ENCODE data around the gene TNFRSF8. TPM values are rescaled to one million over a fixed set of nuclear protein-coding genes. Genes with fewer than 3 reads are reported as not detected.
A peak's percentile ranks its signal among the peaks of the same experiment; 100 is the strongest.

Gene TNFRSF8
- total RNA-seq, 1 donor from 2014 or later: 65.0 TPM

DNA sequence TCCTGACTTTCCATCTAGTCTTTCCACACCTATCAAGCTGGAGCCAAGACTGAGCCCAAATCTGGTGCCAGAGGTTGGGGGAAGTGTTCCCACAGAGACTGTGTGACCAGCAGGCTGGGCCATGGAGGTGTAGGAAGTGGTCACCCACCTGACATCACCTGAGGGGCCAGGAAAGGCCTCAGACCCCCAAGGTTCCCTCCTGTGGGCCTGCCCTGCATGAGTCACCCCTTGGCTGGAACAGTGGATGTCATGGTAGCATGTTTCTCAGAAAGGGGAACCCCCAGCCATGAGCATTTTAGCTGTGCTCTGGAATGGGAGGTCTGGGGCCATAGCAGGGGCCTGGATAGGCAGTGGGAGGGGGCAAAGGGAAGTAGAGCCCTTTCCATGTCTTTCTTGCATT, 5.7 kb upstream of the TNFRSF8 start:
- DNase-seq (ENCODE audit: low spot score): no peak
- H3K4me3 Mint-ChIP-seq (ENCODE audit: low read depth): no peak overlapping the region
- H3K9me3 Mint-ChIP-seq: no peaks in the 10 kb centered on the region
- no peaks in the 10 kb centered on the region for H3K27me3 Mint-ChIP-seq (ENCODE audit: low read depth)
- peaks cover 69% of the 10 kb centered on the region for H3K4me1 Mint-ChIP-seq (ENCODE audit: low read depth)
- intact Hi-C loops (cut with micrococcal nuclease): loop anchor here (1.0 kb wide), 1 partner anchor 11 kb away; no protein-coding TSS in a partner anchor
- no peaks in the 10 kb centered on the region for H3K36me3 Mint-ChIP-seq (ENCODE audit: low read depth)
- H3K27ac Mint-ChIP-seq: peak overlapping the region; percentile 75

- peaks cover 67% of the 10 kb centered on the region for H3K4me1 Mint-ChIP-seq (ENCODE audit: low read depth)
- intact Hi-C loops (cut with micrococcal nuclease): loop anchor here (1.0 kb wide), 1 partner anchor 10 kb away; no protein-coding TSS in a partner anchor
- H3K4me3 Mint-ChIP-seq (ENCODE audit: low read depth): no peak overlapping the region
- no peak overlapping the region for H3K27ac Mint-ChIP-seq
- H3K36me3 Mint-ChIP-seq (ENCODE audit: low read depth): no peaks in the 10 kb centered on the region
- no peak for DNase-seq (ENCODE audit: low spot score)
- no peaks in the 10 kb centered on the region for H3K27me3 Mint-ChIP-seq (ENCODE audit: low read depth)
- H3K9me3 Mint-ChIP-seq: no peaks in the 10 kb centered on the region
Observed at GRCh38 chr1:12057940-12058687, 5.0 kb upstream of the TNFRSF8 start.

DNA sequence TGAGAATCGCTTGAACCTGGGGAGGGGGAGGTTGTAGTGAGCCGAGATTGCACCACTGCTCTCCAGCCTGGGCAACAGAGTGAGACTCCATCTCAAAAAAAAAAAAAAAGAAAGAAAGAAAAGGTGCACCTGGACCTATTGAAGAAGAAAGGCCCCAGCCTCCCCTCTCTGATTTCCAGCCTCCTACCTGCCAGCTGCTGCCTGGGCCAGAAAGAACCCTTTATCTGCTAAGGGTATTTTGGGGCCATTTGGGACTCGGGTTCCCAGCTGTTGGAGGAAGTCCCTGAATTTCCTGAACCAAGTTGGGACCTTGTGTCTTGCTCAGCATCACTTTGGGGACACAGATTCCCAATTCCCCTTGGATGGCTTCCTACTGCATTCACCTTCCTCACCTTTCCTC, 3.9 kb upstream of the TNFRSF8 start:
- Mint-ChIP-seq H3K27ac (no peak overlapping the region), H3K4me1 (ENCODE audit: low read depth) (peaks cover 63% of the 10 kb centered on the region), H3K9me3 (no peaks in the 10 kb centered on the region), H3K27me3 (ENCODE audit: low read depth) (no peaks in the 10 kb centered on the region), H3K4me3 (ENCODE audit: low read depth) (no peak overlapping the region), H3K36me3 (ENCODE audit: low read depth) (peaks cover 5% of the 10 kb centered on the region)
- DNase-seq (ENCODE audit: low spot score): no peak
- intact Hi-C loops (cut with micrococcal nuclease): no loop called here

- Mint-ChIP-seq H3K4me3 (ENCODE audit: low read depth) (peak overlapping the region; percentile 1), H3K36me3 (ENCODE audit: low read depth) (peaks cover 12% of the 10 kb centered on the region), H3K4me1 (ENCODE audit: low read depth) (peaks cover 62% of the 10 kb centered on the region), H3K9me3 (no peaks in the 10 kb centered on the region), H3K27ac (peak overlapping the region; percentile 44), H3K27me3 (ENCODE audit: low read depth) (no peaks in the 10 kb centered on the region)
- intact Hi-C loops (cut with micrococcal nuclease): loop anchor here (2.0 to 10.0 kb wide), 3 partner anchors 13 to 455 kb away; no protein-coding TSS in a partner anchor
- DNase-seq (ENCODE audit: low spot score): no peak
Observed at GRCh38 chr1:12059722-12060464, 3.2 kb upstream of the TNFRSF8 start.

DNA sequence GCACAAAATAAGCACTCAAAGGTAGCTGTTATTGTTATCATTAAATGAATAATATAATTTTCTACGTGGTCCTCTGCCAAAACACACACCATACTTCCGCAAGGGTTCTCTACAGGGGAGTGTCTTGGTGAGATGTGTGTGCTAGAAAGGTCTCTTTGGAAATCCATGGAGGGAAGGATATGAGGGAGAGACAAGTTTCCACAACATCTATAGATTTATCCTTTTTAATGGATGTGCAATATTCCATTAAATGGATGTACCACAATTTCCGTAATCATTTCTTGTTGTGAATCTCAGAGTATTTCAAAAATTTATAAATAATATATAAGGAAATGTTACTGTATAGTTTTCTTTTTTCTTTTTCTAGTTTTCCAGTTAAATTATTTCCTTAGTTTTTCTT, 2.6 kb upstream of the TNFRSF8 start:
- DNase-seq (ENCODE audit: low spot score): no peak
- Mint-ChIP-seq H3K9me3 (no peaks in the 10 kb centered on the region), H3K36me3 (ENCODE audit: low read depth) (peaks cover 12% of the 10 kb centered on the region), H3K27ac (no peak overlapping the region), H3K27me3 (ENCODE audit: low read depth) (no peaks in the 10 kb centered on the region), H3K4me3 (ENCODE audit: low read depth) (no peak overlapping the region), H3K4me1 (ENCODE audit: low read depth) (peaks cover 59% of the 10 kb centered on the region)
- intact Hi-C loops (cut with micrococcal nuclease): loop anchor here (2.0 to 10.0 kb wide), 3 partner anchors 14 to 454 kb away; no protein-coding TSS in a partner anchor

GRCh38 chr1:12064073-12064969, 1.2 kb downstream of the TNFRSF8 start:
- Mint-ChIP-seq H3K9me3 (no peaks in the 10 kb centered on the region), H3K4me3 (ENCODE audit: low read depth) (peak overlapping the region; percentile 89), H3K36me3 (ENCODE audit: low read depth) (peaks cover 35% of the 10 kb centered on the region), H3K27me3 (ENCODE audit: low read depth) (no peaks in the 10 kb centered on the region), H3K4me1 (ENCODE audit: low read depth) (peaks cover 54% of the 10 kb centered on the region), H3K27ac (peak overlapping the region; percentile 50)
- no peak for DNase-seq (ENCODE audit: low spot score)
- intact Hi-C loops (cut with micrococcal nuclease): loop anchor here (10.0 kb wide), 2 partner anchors 370 to 450 kb away; no protein-coding TSS in a partner anchor

- H3K36me3 Mint-ChIP-seq (ENCODE audit: low read depth): peaks cover 50% of the 10 kb centered on the region
Observed at GRCh38 chr1:12065872-12066271, 2.8 kb downstream of the TNFRSF8 start.

DNA sequence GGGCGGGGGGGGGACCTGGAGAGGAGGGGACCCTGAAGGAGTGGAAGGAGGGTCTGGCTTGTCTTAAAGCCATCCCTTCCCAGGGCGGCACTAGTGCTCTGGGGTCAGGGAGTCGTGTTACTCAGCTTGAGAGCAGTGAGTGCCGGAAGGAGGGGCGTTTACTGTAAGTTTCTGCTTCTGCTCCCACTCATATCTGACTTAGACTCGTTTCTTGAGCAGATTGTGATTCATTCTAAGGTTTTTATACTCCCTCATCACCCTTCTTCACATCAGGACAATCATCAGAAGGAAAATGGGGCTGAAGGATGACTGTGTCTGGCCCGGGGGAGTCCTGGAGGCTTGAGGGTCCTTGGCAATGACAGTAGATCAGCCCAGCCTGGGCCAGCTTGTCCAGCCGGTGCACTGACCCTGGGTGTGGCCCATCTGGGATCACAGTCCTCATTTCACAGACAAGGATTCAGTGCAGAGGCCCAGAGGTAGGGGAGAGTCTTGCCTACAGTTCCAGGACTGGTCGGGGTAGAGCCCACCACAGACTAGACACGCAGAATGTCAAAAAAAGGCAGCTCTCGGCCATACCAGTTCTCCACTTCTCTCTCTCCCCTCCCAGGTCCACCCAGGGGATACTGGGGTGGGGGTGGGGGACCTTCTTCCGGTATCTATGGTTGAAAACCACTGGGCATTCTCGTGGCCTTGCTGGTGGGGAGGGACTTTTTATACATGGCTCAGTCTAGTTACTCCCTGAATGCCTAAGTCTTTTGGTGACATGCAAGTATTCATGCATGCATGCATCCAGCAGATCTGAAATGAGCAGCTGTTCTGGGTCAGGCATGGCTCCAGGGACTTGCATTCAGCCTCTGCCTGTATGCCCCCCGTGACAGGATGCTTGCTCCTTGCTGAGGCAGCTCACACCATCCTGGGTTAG, 5.1 kb downstream of the TNFRSF8 start:
- no peaks in the 10 kb centered on the region for H3K9me3 Mint-ChIP-seq
- H3K27ac Mint-ChIP-seq: peak overlapping the region; percentile 94
- H3K27me3 Mint-ChIP-seq (ENCODE audit: low read depth): no peaks in the 10 kb centered on the region

More at GRCh38 chr1:12065872-12066271, 2.8 kb downstream of the TNFRSF8 start:
- no peaks in the 10 kb centered on the region for H3K9me3 Mint-ChIP-seq
- no peaks in the 10 kb centered on the region for H3K27me3 Mint-ChIP-seq (ENCODE audit: low read depth)
- no peak for DNase-seq (ENCODE audit: low spot score)
- peak overlapping the region; percentile 74 for H3K4me3 Mint-ChIP-seq (ENCODE audit: low read depth)
- intact Hi-C loops (cut with micrococcal nuclease): loop anchor here (5.0 to 10.0 kb wide), 4 partner anchors 91 to 449 kb away; no protein-coding TSS in a partner anchor
- peak overlapping the region; percentile 83 for H3K27ac Mint-ChIP-seq
- H3K4me1 Mint-ChIP-seq (ENCODE audit: low read depth): peaks cover 60% of the 10 kb centered on the region

GRCh38 chr1:12069623-12070244, 6.6 kb downstream of the TNFRSF8 start:
- intact Hi-C loops (cut with micrococcal nuclease): loop anchor here (5.0 to 10.0 kb wide), 4 partner anchors 88 to 445 kb away; no protein-coding TSS in a partner anchor
- H3K27me3 Mint-ChIP-seq (ENCODE audit: low read depth): no peaks in the 10 kb centered on the region
- peak overlapping the region; percentile 72 for H3K4me3 Mint-ChIP-seq (ENCODE audit: low read depth)
- H3K36me3 Mint-ChIP-seq (ENCODE audit: low read depth): peaks cover 60% of the 10 kb centered on the region
- H3K9me3 Mint-ChIP-seq: no peaks in the 10 kb centered on the region
- H3K4me1 Mint-ChIP-seq (ENCODE audit: low read depth): peaks cover 39% of the 10 kb centered on the region
- DNase-seq (ENCODE audit: low spot score): no peak
- peak overlapping the region; percentile 82 for H3K27ac Mint-ChIP-seq

More for the DNA sequence above, 5.1 kb downstream of the TNFRSF8 start:
- intact Hi-C loops (cut with micrococcal nuclease): loop anchor here (1.0 to 10.0 kb wide), 9 partner anchors 11 to 447 kb away; partner anchors contain the start of gene MIIP
- H3K36me3 Mint-ChIP-seq (ENCODE audit: low read depth): peaks cover 61% of the 10 kb centered on the region
- peaks cover 49% of the 10 kb centered on the region for H3K4me1 Mint-ChIP-seq (ENCODE audit: low read depth)
- peak; percentile 44 for DNase-seq (ENCODE audit: low spot score)
- peak overlapping the region; percentile 73 for H3K4me3 Mint-ChIP-seq (ENCODE audit: low read depth)

- no peak for DNase-seq (ENCODE audit: low spot score)
- Mint-ChIP-seq H3K27ac (no peak overlapping the region), H3K9me3 (no peaks in the 10 kb centered on the region), H3K27me3 (ENCODE audit: low read depth) (no peaks in the 10 kb centered on the region), H3K36me3 (ENCODE audit: low read depth) (peaks cover 64% of the 10 kb centered on the region), H3K4me3 (ENCODE audit: low read depth) (no peak overlapping the region), H3K4me1 (ENCODE audit: low read depth) (peaks cover 38% of the 10 kb centered on the region)
- intact Hi-C loops (cut with micrococcal nuclease): no loop called here
Observed at GRCh38 chr1:12071892-12072291, 8.8 kb downstream of the TNFRSF8 start.

DNA sequence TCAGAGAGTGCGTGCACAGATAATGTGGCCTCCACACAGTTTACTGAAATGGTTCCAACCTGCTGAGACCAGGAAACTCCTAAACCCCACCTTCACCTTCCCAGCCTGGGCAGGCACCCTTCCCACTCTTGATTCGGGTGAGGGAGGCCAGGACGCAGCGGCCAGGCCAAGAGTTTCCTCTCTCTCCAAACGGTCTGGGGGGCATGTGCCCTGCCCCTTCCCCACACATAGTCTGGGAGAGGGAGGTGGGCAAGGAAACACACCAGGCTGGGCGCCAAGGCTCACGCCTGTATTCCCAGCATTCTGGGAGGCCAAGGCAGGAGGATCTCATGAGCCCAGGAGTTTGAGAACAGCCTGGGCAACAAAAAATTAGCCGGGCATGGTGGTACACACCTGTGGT, 9.6 kb downstream of the TNFRSF8 start:
- Mint-ChIP-seq H3K4me3 (ENCODE audit: low read depth) (no peak overlapping the region), H3K9me3 (no peaks in the 10 kb centered on the region), H3K36me3 (ENCODE audit: low read depth) (peaks cover 68% of the 10 kb centered on the region), H3K4me1 (ENCODE audit: low read depth) (peaks cover 33% of the 10 kb centered on the region), H3K27me3 (ENCODE audit: low read depth) (no peaks in the 10 kb centered on the region), H3K27ac (no peak overlapping the region)
- no peak for DNase-seq (ENCODE audit: low spot score)
- intact Hi-C loops (cut with micrococcal nuclease): no loop called here
